K562 (cell line): ENCODE results near the gene WFIKKN1. TPM values are rescaled to one million over a fixed set of nuclear protein-coding genes. Genes with fewer than 3 reads are reported as not detected.
A peak's percentile ranks its signal among the peaks of the same experiment; 100 is the strongest.

Source experiments
- CCNT2 ChIP-seq: IDR thresholded peaks from 2 replicates; pipeline ENCODE4 v1.6.1; 2011; ENCODE audit warnings: borderline replicate concordance, low read depth, mild to moderate bottlenecking, moderate library complexity, mixed read lengths, low read length; ENCODE audit not compliant: insufficient read length; ENCODE audit errors: extremely low read depth
- ILK ChIP-seq: fragments of 450-650 bp; IDR thresholded peaks from 2 replicates; pipeline ENCODE4 v1.6.1; 2016; ENCODE audit warnings: missing genetic modification characterization, low read depth, mild to moderate bottlenecking, missing compliant biosample characterization, moderate library complexity, borderline replicate concordance
- MGA ChIP-seq: fragments of 450-650 bp; IDR thresholded peaks from 2 replicates; pipeline ENCODE4 v1.6.1; 2016; ENCODE audit warnings: mild to moderate bottlenecking, moderate library complexity
- NFRKB ChIP-seq: fragments of 450-650 bp; IDR thresholded peaks from 2 replicates; pipeline ENCODE4 v1.6.1; 2016; ENCODE audit warnings: low read depth
- PRMT5 ChIP-seq: sonication (generic); formaldehyde crosslinking; IDR thresholded peaks from 2 replicates; pipeline ENCODE4 v1.5.0; 2020; ENCODE audit warnings: missing genetic modification reagents
- ZNF318 ChIP-seq, 2 experiments: fragments of 450-650 bp; IDR thresholded peaks; 2 replicates each; pipeline ENCODE4 v1.6.1; 2016; ENCODE audit warnings: mild to moderate bottlenecking in 2 of 2, borderline replicate concordance in 1 of 2, low read depth in 1 of 2, moderate library complexity in 1 of 2
- polyA plus RNA-seq, 8 experiments: library from polyadenylated mRNA; depleted of rRNA in 4 of 8; stranded (reverse) in 5 of 8; unstranded in 3 of 8; fragments of >200 nt; fragmentation: Nextera tagmentation in 2 of 8; fragmentation: Illumina TruSeq in 1 of 8; extraction: Ambion mirVana in 2 of 8; extraction: Trizol in 1 of 8; gene quantifications; 2 replicates each; pipeline versions ENCODE4 v1.2.1 to v1.2.3, GENCODE V29; 2011 to 2014; ENCODE audit warnings: inconsistent platforms in 1 of 8, missing spikeins in 1 of 8
- total RNA-seq, 7 experiments: library from RNA; depleted of rRNA in 6 of 7; stranded (reverse); fragments of >200 nt in 6 of 7; fragmentation: Illumina TruSeq in 2 of 7; extraction: Trizol in 2 of 7; gene quantifications; 2 replicates each; pipeline versions ENCODE4 v1.2.1 to v1.2.3, GENCODE V29; 2011 to 2021; ENCODE audit warnings: low replicate concordance in 1 of 7

Gene WFIKKN1
- total and polyA plus RNA-seq, 9 of the 15 experiments (the other 6 are each of a cell fraction or from before 2014, with no cell fraction given): 0.14 to 1.1 (median 0.50) TPM; not detected in 4

GRCh38 chr16:667780-668518 is 37.2 kb downstream of the WFIKKN1 start, which contains the start of gene RHOT2 (continued):
- TF ChIP-seq MGA (no peak), ZNF318 (IDR thresholded peaks at IDR 0.05; ENCODE audit: borderline replicate concordance in 1 of 2, low read depth in 1 of 2) (no peak), NFRKB (no peak), CCNT2 (peak; percentile 96), PRMT5 (CRISPR knock-in tag) (no peak), ILK (no peak)
